NCI-H524 (cell line): ENCODE results near the gene MYPOP.

Experiments used
- DNase-seq, 2 experiments: peaks; one replicate each; lab custom pipeline; 2025; lab: John Stamatoyannopoulos, UW

Gene MYPOP

GRCh38 chr19:45901912-45902650 lies at the start of gene MYPOP:
MYPOP (minus strand) TSS chr19:45902613; CDS start chr19:45901773, 840 bp downstream.
- DNase-seq = peak in 1 of 2 experiments; percentile 27

- no peak for DNase-seq
Observed at GRCh38 chr19:45947926-45948325, 45.5 kb upstream of the MYPOP start.

- DNase-seq = no peak
Observed at GRCh38 chr19:45940515-45940805, 38.0 kb upstream of the MYPOP start.

GRCh38 chr19:45939792-45940514 lies 37.5 kb upstream of the MYPOP start:
- DNase-seq = no peak

GRCh38 chr19:45938733-45939319 lies 36.4 kb upstream of the MYPOP start:
- DNase-seq = no peak

GRCh38 chr19:45935267-45935666 lies 32.9 kb upstream of the MYPOP start:
- DNase-seq = no peak

- no peak for DNase-seq
Observed at GRCh38 chr19:45934551-45935230, 32.3 kb upstream of the MYPOP start.

GRCh38 chr19:45933759-45934158 lies 31.3 kb upstream of the MYPOP start:
- no peak for DNase-seq

- DNase-seq = no peak
Observed at GRCh38 chr19:45931055-45931454, 28.6 kb upstream of the MYPOP start.

- DNase-seq = no peak
Observed at GRCh38 chr19:45929247-45929646, 26.8 kb upstream of the MYPOP start.

GRCh38 chr19:45927565-45928261 lies 25.3 kb upstream of the MYPOP start:
- DNase-seq = peak; percentile 78 to 92

GRCh38 chr19:45924891-45925447 lies 22.6 kb upstream of the MYPOP start:
- DNase-seq = no peak

- peak in 1 of 2 experiments; percentile 6 for DNase-seq
Observed at GRCh38 chr19:45922281-45922680, 19.9 kb upstream of the MYPOP start.

GRCh38 chr19:45920458-45920857 lies 18.0 kb upstream of the MYPOP start:
- peak; percentile 53 to 77 for DNase-seq

- no peak for DNase-seq
Observed at GRCh38 chr19:45919678-45920077, 17.3 kb upstream of the MYPOP start.

- no peak for DNase-seq
Observed at GRCh38 chr19:45918721-45919120, 16.3 kb upstream of the MYPOP start.

GRCh38 chr19:45917421-45918091 lies 15.1 kb upstream of the MYPOP start:
- DNase-seq = no peak

GRCh38 chr19:45913874-45914830 lies 11.7 kb upstream of the MYPOP start, which contains the start of gene NANOS2:
NANOS2 (minus strand) TSS chr19:45914778; CDS start chr19:45914693, 85 bp downstream.
- DNase-seq = peak in 1 of 2 experiments; percentile 40

GRCh38 chr19:45911291-45911690 lies 8.9 kb upstream of the MYPOP start:
- DNase-seq = no peak

- no peak for DNase-seq
Observed at GRCh38 chr19:45908956-45909355, 6.5 kb upstream of the MYPOP start.
